ENCODE results near the gene MOB3B.

The MOB3B gene

DNA sequence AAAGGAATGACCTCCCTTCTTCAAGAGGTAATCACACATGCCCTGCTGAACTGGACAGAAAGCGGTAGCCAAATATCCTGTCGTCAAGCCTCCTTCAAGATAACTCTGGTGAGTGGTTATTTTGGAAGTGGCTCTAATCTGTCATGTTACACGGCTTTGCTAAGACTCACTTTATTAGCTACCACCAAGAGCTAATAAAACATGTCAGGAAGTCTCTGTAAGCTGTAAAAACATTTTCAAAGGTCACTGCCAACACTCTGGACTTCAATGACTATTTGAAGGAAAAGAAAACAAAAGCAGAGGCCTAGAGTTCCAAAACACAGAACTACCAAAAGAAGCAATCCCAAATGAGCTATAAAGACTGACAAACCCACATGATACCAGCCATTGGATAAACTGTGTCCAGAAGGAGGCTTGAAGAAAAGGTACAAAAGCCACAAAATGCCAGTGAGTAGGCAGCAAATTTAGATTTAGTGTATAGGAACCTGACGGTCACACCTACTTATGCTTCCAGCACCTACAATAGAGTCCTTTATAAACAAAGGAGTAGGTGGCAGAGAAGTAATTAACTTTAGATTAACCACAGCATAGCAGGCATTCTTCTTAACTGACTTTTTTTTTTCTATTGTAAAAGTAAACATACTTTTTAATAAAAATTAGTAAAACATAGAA lies 135.3 kb downstream of the MOB3B start:
- H3K27ac ChIP-seq, result no peak overlapping the region
- no peak for DNase-seq
- TF ChIP-seq, protein P1, sequence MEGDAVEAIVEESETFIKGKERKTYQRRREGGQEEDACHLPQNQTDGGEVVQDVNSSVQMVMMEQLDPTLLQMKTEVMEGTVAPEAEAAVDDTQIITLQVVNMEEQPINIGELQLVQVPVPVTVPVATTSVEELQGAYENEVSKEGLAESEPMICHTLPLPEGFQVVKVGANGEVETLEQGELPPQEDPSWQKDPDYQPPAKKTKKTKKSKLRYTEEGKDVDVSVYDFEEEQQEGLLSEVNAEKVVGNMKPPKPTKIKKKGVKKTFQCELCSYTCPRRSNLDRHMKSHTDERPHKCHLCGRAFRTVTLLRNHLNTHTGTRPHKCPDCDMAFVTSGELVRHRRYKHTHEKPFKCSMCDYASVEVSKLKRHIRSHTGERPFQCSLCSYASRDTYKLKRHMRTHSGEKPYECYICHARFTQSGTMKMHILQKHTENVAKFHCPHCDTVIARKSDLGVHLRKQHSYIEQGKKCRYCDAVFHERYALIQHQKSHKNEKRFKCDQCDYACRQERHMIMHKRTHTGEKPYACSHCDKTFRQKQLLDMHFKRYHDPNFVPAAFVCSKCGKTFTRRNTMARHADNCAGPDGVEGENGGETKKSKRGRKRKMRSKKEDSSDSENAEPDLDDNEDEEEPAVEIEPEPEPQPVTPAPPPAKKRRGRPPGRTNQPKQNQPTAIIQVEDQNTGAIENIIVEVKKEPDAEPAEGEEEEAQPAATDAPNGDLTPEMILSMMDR (IDR thresholded peaks at IDR 0.05; ENCODE audit: low read depth, low read length), result no peak
- no peaks in the 10 kb centered on the region for H3K9me3 ChIP-seq (ENCODE audit: severe bottlenecking)
- H3K27me3 ChIP-seq (ENCODE audit: insufficient read depth, low read depth, severe bottlenecking), result no peaks in the 10 kb centered on the region
- no peak overlapping the region for H3K4me3 ChIP-seq (ENCODE audit: low read depth, low read length)
- no peaks in the 10 kb centered on the region for H3K36me3 ChIP-seq

DNA sequence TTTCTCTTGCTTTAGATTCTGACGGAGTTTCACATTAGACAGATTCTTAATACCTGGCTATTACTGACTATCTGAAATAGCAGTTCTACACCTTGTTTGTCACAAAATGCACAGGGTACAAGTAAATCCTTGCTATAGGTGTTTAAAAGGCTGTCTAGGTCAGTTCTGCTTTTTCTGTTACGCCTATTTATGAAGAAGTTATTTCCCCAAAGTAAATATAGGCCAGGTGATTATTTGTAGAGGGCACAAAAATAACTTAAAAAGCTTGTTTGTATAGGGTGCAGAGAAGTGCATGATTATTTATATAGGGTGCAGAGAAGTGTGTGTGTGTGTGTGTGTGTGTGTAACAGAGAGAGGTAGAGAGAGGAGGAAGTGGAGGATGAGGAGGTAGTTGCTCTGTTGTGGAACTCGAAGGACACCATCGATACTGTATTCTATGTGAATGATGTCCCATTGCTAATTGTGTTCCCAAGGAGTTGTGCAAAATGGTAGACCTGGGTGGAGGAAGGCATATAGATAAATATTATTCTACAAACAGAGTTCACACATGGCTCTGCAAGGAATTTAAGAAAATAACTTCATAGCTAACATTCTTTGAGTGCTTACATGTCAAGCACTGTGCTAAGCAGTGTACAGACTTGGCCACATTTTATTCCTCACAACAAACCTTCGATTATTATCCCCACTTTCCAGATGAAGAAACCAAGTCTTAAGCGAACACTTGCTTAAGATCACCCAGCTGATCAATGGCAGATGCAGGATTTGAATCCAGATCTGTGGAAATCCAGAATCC lies 136.4 kb downstream of the MOB3B start:
- Histone ChIP-seq H3K9me3 (ENCODE audit: severe bottlenecking) (no peaks in the 10 kb centered on the region), H3K4me3 (ENCODE audit: low read depth, low read length) (no peak overlapping the region), H3K36me3 (no peaks in the 10 kb centered on the region), H3K27ac (no peak overlapping the region), H3K27me3 (ENCODE audit: insufficient read depth, low read depth, severe bottlenecking) (no peaks in the 10 kb centered on the region)
- no peak for DNase-seq
- TF ChIP-seq, protein P1 (IDR thresholded peaks at IDR 0.05; ENCODE audit: low read depth, low read length), result no peak

DNA sequence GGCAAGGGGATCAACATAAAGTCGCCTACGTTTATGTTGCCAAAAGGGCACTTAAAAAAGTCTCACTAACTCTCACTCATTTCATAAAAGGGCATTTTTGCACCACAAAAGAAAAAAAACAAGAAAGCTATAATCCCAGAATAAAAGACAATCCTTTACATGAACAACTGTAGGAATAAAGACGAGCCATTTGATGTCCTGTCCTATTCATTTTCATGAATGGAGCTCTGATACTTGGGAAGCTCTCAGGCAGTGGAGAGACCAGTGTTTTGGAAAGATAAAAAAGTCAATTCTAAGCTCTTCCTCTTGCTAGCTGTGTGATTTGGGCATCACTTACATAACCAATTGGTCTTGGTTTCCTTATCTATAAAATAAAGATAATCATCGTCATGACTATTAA lies 137.2 kb downstream of the MOB3B start:
- no peak overlapping the region for H3K4me3 ChIP-seq (ENCODE audit: low read depth, low read length)
- DNase-seq, result no peak
- H3K27ac ChIP-seq, result no peak overlapping the region
- H3K27me3 ChIP-seq (ENCODE audit: insufficient read depth, low read depth, severe bottlenecking), result no peaks in the 10 kb centered on the region
- no peaks in the 10 kb centered on the region for H3K9me3 ChIP-seq (ENCODE audit: severe bottlenecking)
- TF ChIP-seq, protein P1 (IDR thresholded peaks at IDR 0.05; ENCODE audit: low read depth, low read length), result no peak
- no peaks in the 10 kb centered on the region for H3K36me3 ChIP-seq

DNA sequence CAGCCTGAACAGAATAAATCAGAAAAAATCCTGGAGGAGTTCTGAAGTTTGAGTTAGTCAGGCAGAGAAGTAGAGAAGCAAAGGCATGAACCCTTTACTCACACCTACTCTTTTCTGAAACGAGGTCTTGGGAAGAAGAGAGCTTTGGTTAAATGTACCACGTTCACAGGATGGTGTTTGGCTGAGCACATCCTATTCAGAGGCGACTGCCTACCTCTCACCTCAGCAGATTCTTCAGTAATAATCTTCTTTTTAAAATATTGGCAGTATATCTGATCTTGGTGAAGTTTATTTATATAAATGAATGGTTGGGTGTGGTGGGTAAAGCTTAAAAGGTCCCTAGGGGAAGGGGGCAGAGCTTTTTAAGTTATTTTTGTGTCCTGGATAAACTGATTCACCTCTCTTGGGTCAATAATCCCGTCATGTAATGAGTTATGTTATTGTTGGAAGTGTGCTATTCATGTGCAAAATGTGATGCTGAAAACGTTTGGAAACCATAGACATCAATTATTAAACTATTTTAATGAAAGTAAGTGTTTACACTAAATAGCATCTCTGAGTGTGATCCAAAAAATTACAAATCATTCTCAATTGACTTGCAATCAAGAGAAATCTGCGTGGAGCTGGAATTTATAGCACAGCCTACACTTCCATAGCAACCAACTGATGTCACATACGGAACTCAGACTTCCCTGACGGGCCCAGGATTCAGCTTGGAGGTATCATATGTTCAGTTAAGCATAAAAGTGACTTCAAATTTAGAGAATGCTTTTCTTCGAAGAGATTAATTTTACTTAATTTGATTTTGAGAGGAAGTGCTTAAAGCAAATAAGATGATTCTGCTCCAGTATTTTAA lies 138.3 kb downstream of the MOB3B start:
- H3K27ac ChIP-seq, result no peak overlapping the region
- TF ChIP-seq, protein P1 (IDR thresholded peaks at IDR 0.05; ENCODE audit: low read depth, low read length), result no peak
- no peaks in the 10 kb centered on the region for H3K27me3 ChIP-seq (ENCODE audit: insufficient read depth, low read depth, severe bottlenecking)

GRCh38 chr9:27388150-27388549 lies 141.5 kb downstream of the MOB3B start:
- Histone ChIP-seq H3K4me3 (ENCODE audit: low read depth, low read length) (no peak overlapping the region), H3K36me3 (no peaks in the 10 kb centered on the region), H3K9me3 (ENCODE audit: severe bottlenecking) (no peaks in the 10 kb centered on the region), H3K27ac (no peak overlapping the region), H3K27me3 (ENCODE audit: insufficient read depth, low read depth, severe bottlenecking) (no peaks in the 10 kb centered on the region)
- TF ChIP-seq, protein P1 (IDR thresholded peaks at IDR 0.05; ENCODE audit: low read depth, low read length), result no peak
- no peak for DNase-seq

More for the DNA sequence above, 138.3 kb downstream of the MOB3B start:
- no peak for DNase-seq
- Histone ChIP-seq H3K9me3 (ENCODE audit: severe bottlenecking) (no peaks in the 10 kb centered on the region), H3K4me3 (ENCODE audit: low read depth, low read length) (no peak overlapping the region), H3K36me3 (no peaks in the 10 kb centered on the region)

All from WERI-Rb-1 (cell line).